NCI-H1436 (cell line): ENCODE measurements around the gene PRKAR1B.

Experiments
- DNase-seq: peaks from one replicate; lab custom pipeline; 2025; lab: John Stamatoyannopoulos, UW

Gene PRKAR1B

DNA sequence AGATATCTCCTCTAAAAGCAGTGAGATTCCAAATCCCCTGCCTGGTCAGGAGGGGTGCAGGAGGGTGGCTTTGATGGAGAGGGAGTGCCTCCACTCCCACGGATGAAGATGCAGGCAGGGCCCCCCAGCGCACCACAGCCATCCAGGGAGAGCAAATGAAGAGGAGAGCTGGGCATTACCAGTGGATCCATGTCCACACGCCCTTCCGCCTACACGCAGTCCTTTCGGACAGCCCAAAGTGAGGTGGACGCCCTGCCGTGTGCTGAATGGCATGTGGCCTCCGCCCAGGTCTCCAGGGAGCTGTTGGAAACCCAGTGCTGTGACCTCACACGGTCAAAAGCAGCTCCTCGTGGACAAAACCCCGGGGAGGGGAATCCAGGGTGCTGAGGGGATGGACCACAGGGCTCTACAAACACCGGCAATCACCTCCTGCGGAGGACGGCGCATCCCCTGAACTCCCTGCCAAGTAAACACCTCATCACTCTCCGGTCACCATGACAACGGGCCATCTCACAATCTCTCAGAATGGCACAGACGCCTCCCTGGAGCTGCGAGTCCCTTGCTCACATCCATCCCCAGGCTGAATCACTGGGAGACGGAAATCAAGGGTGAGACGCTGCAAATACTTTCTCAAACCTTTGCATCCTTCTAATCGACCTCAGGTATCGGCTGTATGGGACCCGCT is 35.6 kb downstream of the PRKAR1B start:
- no peak for DNase-seq

DNA sequence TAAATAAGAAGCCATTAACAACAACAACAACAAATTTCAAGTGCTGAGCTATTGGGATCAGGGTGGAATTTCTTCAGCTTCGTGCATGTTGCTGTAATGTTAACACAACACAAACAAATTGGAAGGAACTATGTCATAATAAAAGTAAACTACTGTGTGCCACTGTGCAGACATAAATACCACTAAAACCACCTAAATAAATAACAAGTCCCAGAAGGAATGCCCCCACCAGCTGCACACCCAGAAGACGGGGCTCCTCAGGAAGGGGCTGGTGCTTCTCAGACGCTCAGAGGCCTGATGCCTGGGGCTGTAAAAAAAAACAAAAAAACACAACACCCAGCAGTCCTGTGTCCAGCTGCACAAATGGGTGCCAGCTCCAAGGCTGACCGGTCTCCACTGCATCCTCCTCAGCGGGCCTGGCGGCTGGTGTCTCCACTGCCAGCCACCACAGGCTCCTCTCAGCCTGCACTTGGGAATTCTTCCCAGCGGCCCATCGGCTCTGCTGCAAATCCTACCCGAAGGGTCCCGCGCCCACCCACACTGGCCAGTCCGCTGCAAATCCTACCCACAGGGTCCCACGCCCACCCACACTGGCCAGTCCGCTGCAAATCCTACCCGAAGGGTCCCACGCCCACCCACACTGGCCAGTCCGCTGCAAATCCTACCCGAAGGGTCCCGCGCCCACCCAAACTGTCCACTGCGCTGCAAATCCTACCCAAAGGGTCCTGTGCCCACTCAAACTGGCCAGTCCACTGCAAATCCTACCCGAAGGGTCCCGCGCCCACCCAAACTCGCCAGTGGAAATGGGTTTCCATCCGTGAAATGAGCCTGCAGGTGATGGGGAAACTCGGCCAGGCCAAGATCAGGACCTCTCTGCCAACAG is 36.4 kb downstream of the PRKAR1B start:
- no peak for DNase-seq

DNA sequence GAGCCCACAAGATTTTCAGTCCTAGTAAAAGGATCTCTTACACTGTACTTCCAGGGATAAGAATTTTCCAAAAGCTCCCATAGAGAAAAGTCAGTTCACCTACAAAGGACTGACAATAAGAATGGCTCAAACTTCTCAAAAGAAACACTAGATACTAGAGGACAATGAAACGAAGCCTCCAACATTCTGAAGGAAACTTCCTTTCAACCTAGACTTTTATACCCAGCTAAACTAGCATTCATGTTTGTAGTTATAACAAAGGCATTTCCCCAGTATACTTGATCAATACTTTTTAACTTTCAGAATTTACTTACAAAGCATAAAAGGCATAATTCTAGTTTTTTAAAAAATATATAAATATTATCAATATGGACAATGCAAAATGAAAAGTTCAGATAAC is 41.5 kb downstream of the PRKAR1B start:
- DNase-seq: no peak

DNA sequence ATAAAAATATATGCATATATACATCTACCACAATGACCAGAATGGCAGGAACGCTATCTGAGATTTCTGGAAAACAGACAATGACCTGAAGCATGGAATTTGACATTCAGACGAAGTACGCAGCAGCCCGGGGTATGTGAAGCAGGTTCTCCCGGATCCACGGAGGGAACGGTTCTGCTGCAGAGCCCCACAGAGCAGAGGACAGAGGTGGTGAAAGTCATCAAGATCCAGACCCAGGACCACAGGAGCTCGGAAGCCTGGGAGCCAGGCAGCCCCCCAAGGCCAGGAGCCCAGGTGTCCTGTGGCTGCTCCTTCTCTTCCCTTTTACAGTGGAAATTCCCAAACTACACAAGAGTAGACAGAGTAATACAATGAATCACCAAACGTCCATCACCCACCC is 42.7 kb downstream of the PRKAR1B start:
- DNase-seq: no peak

DNA sequence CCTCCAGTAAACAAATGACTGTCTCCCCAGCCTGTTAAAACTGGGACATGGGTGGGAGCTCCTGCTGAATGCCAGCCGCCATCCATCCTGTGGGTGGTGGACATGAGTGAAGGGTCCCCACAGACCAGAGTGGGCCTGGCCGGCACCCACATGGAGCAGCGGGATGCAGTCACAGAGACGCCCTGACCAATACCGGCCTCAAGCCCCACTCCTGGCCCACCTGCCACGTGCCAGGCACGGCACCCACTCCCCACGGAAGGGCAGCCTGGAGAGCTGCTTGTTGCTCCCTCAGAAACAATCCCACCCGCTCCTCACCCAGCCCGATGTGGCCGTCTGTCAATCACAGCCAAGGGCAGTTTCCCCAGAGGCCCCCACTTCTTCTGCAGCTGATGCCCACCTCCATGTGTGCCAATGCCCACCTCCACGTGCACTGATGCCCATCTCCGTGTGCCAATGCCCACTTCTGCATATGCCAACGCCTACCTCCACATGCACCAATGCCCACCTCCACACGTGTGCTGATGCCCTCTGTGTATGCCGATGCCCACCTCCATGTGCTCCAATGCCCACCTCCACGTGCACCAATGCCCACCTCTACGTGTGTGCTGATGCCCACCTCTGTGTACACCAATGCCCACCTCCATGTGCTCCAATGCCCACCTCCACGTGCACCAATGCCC is 43.4 kb downstream of the PRKAR1B start:
- DNase-seq: no peak

DNA sequence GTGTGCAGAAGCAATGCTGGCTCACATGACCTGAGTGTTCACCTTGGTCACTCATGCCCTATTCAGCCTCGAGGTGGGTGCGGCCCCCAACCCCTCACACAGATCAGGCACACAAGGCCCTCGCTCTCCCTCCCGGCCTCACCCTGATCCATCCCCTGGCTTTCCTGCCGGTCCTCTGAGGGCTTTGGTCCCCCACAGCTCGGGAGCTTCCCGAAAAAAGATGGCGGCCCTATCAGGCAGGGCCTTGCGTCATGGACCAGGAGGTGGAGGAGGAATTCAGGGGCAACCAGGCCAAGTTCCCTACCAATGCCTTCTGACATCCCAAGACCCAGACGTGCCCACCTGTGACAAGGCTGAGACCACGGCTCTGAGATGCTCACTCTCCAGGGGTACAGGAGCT is 44.3 kb downstream of the PRKAR1B start:
- DNase-seq: no peak

DNA sequence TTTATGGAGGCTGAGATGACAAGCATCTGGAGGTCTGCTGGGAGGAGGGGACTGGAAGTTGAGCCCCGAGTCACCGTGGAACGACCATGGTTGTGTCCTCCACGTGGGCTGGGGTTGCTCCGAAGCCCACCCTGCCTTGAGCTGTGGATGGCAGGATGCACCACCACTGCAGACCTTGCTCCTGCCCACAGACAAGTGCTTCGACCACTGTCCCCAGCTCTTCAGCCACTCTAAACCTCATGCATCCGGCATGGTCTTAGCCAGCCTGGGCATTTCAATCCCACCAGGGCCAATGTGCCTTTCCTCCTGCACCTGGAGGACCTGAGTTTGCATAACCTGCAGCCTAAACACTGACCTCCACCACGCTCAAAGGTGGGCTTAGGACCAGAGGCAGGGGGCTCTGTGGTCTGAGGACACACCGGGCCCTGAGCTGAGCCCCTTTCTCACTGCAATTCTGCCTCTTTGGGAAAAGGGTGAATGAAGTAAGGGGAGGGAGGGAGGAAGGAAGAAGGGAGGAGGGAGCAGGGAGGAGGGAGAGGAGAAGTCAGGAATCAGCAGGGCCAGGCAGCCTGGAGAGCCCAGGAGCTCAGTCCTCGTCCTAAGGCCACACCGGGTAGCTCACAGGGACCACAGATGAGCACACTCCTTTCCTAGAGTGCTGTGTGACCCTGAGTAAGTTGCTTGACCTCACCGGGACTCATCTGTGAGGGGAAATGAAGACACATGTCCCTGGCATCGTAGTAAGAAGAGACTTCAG is 45.4 kb downstream of the PRKAR1B start:
- no peak for DNase-seq

DNA sequence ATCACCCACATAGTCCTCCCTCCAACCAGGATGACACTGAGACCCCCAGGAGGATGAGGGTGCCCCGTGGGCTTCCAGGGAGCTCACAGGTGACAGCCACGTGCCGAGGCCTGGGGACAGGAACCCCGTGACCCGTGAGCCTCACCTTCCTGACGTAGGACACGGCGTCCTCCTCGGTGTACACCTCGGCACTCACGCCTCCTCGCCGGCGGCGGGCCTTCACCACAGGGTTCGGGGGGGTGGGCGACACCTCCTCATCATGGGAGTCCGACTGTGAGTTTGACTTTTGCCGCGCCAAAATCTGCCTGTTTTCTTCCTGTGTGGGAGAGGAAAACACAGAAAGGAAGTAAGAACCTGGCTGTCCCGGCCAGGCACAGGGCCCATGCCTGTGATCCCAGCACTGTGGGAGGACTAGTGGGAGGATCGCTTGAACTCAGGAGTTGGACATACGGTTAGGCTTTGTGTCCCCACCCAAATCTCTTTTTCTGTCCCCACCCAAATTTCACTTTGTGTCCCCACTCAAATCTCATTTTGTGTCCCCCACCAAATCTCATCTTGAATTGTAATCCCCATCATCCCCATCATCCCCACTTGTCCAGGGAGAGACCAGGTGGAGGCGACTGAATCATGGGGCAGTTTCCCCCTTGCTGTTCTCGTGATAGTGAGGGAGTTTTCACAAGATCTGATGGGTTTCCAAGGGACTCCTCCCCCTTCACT is 46.5 kb downstream of the PRKAR1B start:
- DNase-seq: no peak

DNA sequence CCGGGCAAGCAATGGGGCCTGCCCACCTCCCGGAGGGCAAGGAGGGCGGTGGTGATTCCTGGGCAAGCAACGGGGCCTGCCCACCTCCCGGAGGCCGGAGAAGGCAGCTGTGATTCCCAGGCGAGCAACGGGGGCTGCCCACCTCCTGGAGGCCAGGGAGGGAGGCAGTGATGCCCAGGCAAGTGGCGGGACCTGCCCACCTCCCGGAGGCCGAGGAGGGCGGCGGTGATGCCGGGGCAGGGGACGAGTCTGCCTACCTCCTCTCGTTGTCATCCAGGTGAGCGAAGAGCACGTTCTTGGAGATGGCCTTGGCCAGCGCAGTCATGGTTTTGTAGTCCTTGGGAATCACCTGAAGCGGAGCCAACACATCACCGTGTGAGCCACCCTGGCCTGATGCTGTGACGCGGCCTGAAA is 50.1 kb downstream of the PRKAR1B start:
- DNase-seq: no peak

DNA sequence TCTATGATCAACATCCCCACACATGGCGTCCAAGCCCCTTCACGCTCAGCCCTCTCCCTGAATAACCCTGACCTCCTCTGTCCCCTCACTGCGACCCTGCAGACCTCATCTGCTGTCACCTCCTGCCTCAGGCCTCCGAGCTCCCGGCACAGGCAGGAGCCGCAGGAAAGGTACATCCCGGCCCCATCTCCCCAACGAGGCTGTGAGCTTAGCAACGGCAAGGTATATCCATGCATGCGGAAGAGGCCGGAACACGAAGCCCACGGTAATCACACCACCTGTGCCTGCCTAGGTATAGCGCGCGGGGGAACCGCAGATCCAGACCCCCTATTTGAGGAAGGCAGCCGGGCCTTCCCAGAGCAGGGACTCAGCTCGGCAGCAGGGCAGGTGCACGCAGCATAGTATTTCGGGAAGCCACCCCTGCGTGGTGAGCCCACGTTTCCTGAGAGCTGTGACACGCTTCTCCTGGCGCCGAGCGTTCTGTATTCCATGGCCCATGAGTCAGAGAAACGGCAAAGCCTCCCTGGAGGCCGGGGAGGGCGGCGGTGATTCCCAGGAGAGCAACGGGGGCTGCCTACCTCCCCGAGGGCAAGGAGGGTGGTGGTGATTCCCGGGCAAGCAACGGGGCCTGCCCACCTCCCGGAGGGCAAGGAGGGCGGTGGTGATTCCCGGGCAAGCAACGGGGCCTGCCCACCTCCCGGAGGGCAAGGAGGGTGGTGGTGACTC is 50.7 kb downstream of the PRKAR1B start:
- DNase-seq: no peak

DNA sequence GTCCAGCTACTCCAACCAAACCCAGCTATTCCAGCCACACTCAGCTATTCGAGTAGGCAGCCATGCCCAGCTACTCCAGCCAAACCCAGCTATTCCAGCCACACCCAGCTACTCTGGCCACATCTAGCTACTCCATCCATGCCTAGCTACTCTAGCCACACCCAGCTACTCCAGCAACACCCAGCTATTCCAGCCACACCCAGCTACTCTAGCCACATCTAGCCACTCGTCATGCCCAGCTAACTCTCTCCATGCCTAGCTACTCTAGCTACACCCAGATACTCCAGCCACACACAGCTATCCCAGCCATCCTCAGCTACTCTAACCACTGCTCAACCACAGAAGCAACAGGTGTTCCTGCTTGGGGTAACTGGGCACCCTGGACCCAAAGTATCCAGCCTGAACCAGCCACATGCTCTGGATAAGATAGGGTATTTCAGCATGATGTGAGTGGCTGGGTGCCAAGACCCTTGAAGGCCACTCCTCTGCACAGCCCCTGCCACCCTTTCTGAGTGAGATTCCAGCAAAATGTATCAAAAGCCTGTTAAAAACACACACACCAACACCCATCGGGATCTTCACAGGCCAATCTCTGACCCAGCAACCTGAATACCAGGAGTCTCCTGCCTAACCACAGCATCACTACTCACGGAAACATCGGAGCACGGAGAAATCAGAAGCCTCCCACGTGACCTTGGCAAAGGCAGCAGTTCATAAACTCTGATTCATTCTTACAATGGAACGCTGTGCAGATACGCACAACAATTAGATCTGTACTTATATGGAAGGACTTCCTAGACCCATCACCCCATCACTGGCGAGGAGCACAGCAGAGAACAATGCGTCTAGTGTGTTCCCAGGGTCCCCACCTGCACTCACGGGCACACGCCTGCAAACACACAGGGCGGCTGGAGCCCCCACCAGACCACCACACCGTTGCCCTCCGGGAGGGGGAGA is 52.3 kb downstream of the PRKAR1B start:
- no peak for DNase-seq

DNA sequence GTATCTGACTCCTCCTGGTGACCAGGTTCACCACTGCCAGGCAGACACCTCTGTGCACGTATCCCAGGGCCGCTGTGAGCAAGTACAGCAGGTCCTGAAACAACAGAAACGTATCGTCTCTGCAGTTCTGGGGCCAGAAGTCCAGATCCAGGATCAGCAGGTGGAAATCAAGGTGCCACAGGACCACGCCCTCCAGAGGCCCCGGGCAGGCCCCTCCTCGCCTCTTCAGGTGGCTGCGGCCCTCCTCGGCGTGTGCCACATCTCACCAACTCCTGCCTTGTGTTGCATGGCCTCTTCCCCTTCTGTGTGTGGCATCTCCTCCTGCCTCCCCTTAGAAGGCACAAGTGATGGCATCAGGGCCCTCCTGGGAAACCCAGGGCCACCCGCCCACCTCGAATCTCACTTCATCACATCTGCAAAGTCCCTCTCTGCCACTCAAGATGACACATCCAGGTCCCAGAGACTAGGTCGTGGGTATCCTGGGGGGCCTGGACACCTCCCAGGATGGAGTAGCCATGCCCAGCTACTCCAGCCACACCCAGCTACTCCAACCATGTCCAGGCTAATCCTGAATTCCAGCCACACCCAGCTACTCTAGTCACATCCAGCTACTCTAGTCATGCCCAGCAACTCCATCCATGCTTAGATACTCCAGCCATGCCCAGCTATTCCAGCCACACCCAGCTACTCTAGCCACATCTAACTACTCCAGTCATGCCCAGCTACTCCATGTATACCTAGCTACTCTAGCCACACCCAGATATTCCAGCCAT is 53.2 kb downstream of the PRKAR1B start:
- no peak for DNase-seq

DNA sequence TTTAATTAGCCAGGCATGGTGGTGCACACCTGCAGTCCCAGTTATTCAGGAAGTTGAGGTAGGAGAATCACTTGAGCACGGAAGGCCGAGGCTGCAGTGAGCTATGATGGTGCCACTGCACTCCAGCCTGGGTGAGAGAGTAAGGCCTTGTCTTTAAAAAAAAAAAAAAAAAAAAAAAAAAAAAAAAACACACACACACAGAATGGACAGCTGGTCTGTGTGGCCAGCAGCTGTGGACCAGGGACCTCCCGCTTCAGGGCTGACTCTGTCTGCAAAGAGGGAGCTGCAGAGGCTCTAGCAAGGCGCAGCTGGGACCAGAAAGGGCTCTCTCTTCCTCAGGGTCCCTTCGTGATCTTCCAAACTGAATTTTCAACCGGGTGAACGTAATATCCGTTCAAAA is 54.2 kb downstream of the PRKAR1B start:
- DNase-seq: no peak

DNA sequence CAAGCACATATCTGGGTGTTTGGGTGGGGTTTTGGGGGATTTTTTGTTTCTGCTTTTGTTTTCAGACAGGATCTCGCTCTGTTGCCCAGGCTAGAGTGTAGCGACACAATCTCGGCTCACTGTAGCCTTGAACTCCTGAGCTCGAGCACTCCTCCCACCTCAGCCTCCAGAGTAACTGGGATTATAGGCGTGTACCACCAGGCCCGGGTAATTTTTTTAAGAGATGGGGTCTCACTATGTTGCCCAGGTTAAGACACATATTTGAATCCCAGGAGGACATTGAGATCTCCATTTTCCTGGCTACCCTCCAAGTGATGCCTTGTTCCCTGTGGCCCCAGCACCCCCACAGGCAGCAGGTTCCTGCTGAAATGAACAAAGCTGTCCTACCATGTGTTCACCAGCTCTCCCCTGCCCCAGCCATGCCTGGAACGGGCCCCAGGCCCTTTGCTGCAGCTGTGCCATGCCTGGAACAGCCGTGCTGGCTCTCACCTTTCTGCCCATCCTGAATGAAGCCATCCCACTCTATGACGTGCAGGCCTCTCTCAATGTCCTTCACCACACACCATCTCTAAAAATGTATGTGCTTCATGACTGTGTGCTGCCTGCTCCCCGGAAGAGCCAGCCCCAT is 55.6 kb downstream of the PRKAR1B start:
- no peak for DNase-seq

DNA sequence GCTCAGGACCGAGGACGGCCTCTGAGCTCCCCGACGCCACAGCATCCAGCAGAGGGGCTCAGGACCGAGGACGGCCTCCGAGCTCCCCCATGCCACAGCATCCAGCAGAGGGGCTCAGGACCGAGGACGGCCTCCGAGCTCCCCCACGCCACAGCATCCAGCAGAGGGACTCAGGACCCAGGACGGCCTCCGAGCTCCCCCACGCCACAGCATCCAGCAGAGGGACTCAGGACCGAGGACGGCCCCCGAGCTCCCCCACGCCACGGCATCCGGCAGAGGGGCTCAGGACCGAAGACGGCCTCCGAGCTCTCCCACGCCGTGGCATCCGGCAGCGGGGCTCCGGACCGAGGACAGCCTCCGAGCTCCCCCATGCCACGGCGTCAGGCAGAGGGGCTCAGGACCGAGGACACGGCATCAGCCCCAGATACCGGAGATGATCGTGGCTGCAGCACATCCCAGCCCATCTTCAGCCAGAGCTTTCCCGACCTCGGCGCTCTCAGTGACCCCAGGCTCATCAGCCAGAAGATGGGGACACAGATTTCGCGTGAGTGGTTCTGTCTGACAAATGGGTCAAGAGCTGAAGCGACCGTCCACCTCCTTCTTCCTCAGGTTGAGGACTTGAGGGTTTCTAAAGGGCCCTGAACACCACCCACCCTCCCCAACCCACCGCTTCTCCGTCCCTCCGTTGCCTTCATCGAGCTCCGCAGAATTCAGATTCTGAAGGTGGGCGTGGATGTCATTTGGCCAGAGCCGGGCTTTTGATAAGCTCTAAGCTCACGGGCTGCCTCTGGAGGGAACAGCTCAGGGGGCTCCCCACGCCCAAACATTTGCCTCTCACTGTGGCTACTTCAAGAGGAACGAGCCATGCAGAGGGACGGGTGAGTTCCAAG is 56.3 kb downstream of the PRKAR1B start:
- DNase-seq: no peak

DNA sequence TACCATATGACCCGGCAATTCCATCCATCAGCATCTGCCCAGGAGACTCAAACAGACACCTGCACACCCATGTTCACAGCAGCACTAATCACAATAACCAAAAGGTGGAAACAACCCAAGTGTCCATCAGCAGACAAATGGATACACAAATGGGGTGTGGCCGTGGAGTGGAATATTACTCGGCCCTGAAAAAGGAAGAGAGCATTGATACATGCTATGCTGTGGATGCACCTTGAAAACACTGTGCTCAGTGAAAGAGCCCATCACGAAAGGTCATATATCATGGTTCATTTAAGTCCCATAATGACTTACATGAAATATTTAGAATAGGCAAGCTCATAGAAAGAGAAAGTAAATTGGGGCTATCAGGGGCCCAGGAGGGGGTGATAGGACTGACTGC is 58.1 kb downstream of the PRKAR1B start:
- DNase-seq: no peak

DNA sequence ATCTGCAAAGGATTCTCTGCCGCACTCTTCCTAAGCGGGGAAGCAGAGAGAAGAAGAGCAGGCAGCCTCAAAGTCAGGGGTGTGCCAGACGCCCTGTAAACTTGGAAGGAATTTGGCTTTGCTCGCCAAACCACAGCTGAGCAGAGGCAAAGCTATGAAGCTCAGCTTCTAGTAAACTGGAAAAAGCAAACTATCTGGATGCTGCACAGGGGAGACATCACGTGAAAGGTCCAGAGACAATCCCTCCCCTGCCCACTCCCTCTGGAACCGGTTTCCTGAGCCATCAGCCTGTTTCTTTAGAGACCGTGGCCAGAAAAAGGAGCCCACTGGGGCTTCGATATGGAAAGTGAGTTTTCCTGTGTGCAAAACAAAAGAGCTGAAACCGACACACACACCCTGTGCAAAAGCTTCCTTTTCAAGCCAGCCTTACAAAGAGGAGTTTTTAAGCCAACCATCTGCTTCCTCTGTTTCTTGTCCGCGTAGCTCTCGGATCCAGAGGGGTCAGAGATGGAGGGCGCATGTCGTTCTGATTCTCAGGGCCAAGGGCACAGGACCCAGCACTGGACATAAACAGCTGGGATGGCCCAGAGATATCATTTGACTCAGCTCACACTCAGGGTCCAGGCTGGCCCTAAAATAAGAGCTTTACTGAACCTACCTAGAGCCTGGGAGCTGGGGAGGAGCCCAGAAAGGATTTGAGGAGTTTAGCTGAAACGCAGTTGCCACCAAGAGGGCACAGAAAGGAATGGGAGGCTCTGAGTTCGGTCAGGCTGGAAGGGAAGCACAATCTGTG is 58.7 kb downstream of the PRKAR1B start:
- DNase-seq: no peak
